Vagina (tissue), 2 donors: ENCODE data around the gene ELN. TPM values are rescaled to one million over a fixed set of nuclear protein-coding genes. Genes with fewer than 3 reads are reported as not detected.

Source experiments
- DNase-seq, 2 donors: peaks; one replicate each; pipeline ENCODE4 v3.0.0-alpha.2; 2017; ENCODE audit errors: extremely low spot score in 2 of 2
- H3K27ac ChIP-seq: fragments of 200-600 bp; sonication (generic); one replicate; pipeline ENCODE4 v1.5.1; 2019
- H3K27me3 ChIP-seq: fragments of 200-600 bp; sonication (generic); one replicate; pipeline ENCODE4 v1.5.1; 2019
- H3K36me3 ChIP-seq, 2 donors: fragments of 200-600 bp; sonication (generic); one replicate each; pipeline ENCODE4 v1.5.1; 2017 to 2019
- H3K4me1 ChIP-seq: fragments of 200-600 bp; sonication (generic); one replicate; pipeline ENCODE4 v1.5.1; 2019
- H3K4me3 ChIP-seq, 2 donors: fragments of 200-600 bp; sonication (generic); 1 replicate in 1 of 2; 2 replicates in 1 of 2; pipeline ENCODE4 v1.5.1; 2016 to 2019
- H3K9me3 ChIP-seq: fragments of 200-600 bp; sonication (generic); one replicate; pipeline ENCODE4 v1.5.1; 2019
- CTCF ChIP-seq, 3 experiments: fragments of 450-650 bp in 2 of 3; fragments of 200-600 bp in 1 of 3; sonication (generic) in 1 of 3; IDR thresholded peaks; one replicate each; pipeline ENCODE4 v1.5.1; 2017 to 2019; ENCODE audit warnings: antibody characterized with exemption in 3 of 3, mild to moderate bottlenecking in 2 of 3, moderate library complexity in 2 of 3
- POLR2A ChIP-seq, 2 donors: fragments of 450-650 bp; IDR thresholded peaks; one replicate each; pipeline ENCODE4 v1.6.1; 2017; ENCODE audit warnings: antibody characterized with exemption in 2 of 2, mild to moderate bottlenecking in 2 of 2, moderate library complexity in 2 of 2
- POLR2AphosphoS5 ChIP-seq, 2 donors: sonication (generic); formaldehyde crosslinking; IDR thresholded peaks; one replicate each; pipeline ENCODE4 v1.9.0; 2017; ENCODE audit warnings: antibody characterized with exemption in 2 of 2, mild to moderate bottlenecking in 2 of 2, low read depth in 1 of 2; ENCODE audit not compliant: insufficient read depth in 1 of 2
- intact Hi-C: fragments of 100-400 bp; cut with DNase I; formaldehyde crosslinking; loops from one replicate; pipeline ENCODE4 v1.15.1; 2023
- total RNA-seq: library from RNA; depleted of rRNA; stranded (reverse); fragments of >200 nt; gene quantifications from one replicate; pipeline ENCODE4 v1.2.3, GENCODE V29; 2016

Gene ELN
- total RNA-seq, 1 donor from 2014 or later: 38.3 TPM

GRCh38 chr7:74023092-74023536 is 4.9 kb upstream of the ELN start:
- no peak for TF ChIP-seq POLR2A (IDR thresholded peaks at IDR 0.05)
- peak; percentile 36 to 77 for TF ChIP-seq POLR2AphosphoS5 (IDR thresholded peaks at IDR 0.05; ENCODE audit: insufficient read depth in 1 of 2, low read depth in 1 of 2)
- H3K9me3 ChIP-seq: no peaks in the 10 kb centered on the region
- no peak overlapping the region for H3K4me3 ChIP-seq
- no peak for DNase-seq
- peaks cover 44% of the 10 kb centered on the region for H3K4me1 ChIP-seq
- peak overlapping the region; percentile 56 for H3K27ac ChIP-seq
- intact Hi-C loops: no loop called here
- no peaks in the 10 kb centered on the region for H3K36me3 ChIP-seq
- no peaks in the 10 kb centered on the region for H3K27me3 ChIP-seq

- DNase-seq: no peak
Observed at GRCh38 chr7:74023786-74024185, 4.2 kb upstream of the ELN start.

GRCh38 chr7:74025146-74025545 is 2.8 kb upstream of the ELN start:
- H3K27ac ChIP-seq: no peak overlapping the region
- no peak for DNase-seq
- H3K27me3 ChIP-seq: no peaks in the 10 kb centered on the region
- intact Hi-C loops: loop anchor here (5.0 kb wide), 1 partner anchor 33 kb away; no protein-coding TSS in a partner anchor
- peaks cover 62% of the 10 kb centered on the region for H3K4me1 ChIP-seq
- H3K36me3 ChIP-seq: no peaks in the 10 kb centered on the region
- TF ChIP-seq CTCF (IDR thresholded peaks at IDR 0.05) (no peak), POLR2A (IDR thresholded peaks at IDR 0.05) (no peak), POLR2AphosphoS5 (IDR thresholded peaks at IDR 0.05; ENCODE audit: insufficient read depth in 1 of 2, low read depth in 1 of 2) (no peak)
- no peaks in the 10 kb centered on the region for H3K9me3 ChIP-seq
- H3K4me3 ChIP-seq: no peak overlapping the region

More at GRCh38 chr7:74023786-74024185, 4.2 kb upstream of the ELN start:
- H3K27me3 ChIP-seq: no peaks in the 10 kb centered on the region
- intact Hi-C loops: no loop called here
- no peaks in the 10 kb centered on the region for H3K9me3 ChIP-seq
- no peaks in the 10 kb centered on the region for H3K36me3 ChIP-seq
- no peak for TF ChIP-seq POLR2A (IDR thresholded peaks at IDR 0.05)
- no peak overlapping the region for H3K4me3 ChIP-seq
- H3K27ac ChIP-seq: peak overlapping the region; percentile 56
- peaks cover 51% of the 10 kb centered on the region for H3K4me1 ChIP-seq

DNA sequence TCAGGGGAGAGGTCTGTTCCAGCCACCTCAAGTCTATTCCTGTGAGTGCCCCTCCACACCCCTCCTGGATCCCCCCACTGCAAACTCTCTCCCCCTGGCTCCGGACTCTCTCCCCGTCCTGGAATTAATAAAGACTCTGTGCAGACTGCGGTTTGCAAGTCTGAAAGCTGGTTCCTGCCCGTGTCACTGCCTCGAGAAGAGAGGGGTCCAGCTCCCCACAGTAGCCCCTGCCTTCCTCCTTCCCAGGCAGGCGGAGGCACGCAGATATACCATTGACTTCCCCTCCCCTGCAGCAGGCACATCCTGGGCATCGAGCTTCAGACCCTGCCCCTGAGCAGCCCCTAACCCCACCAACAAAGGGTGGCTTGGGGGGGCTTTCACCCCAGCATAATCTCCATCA is 2.2 kb upstream of the ELN start:
- peak overlapping the region; percentile 91 for H3K27ac ChIP-seq
- intact Hi-C loops: loop anchor here (2.0 to 5.0 kb wide), 2 partner anchors 33 to 133 kb away; no protein-coding TSS in a partner anchor
- DNase-seq: no peak
- H3K4me1 ChIP-seq: peaks cover 64% of the 10 kb centered on the region
- H3K4me3 ChIP-seq: no peak overlapping the region
- TF ChIP-seq POLR2A (IDR thresholded peaks at IDR 0.05) (no peak), POLR2AphosphoS5 (IDR thresholded peaks at IDR 0.05; ENCODE audit: insufficient read depth in 1 of 2, low read depth in 1 of 2) (no peak), CTCF (IDR thresholded peaks at IDR 0.05) (no peak)
- no peaks in the 10 kb centered on the region for H3K36me3 ChIP-seq
- H3K27me3 ChIP-seq: no peaks in the 10 kb centered on the region
- H3K9me3 ChIP-seq: no peaks in the 10 kb centered on the region

GRCh38 chr7:74026406-74026902 is 1.5 kb upstream of the ELN start:
- Histone ChIP-seq H3K27me3 (no peaks in the 10 kb centered on the region), H3K27ac (peak overlapping the region; percentile 91), H3K4me1 (peaks cover 71% of the 10 kb centered on the region), H3K4me3 (no peak overlapping the region), H3K36me3 (no peaks in the 10 kb centered on the region), H3K9me3 (no peaks in the 10 kb centered on the region)
- TF ChIP-seq POLR2A (IDR thresholded peaks at IDR 0.05) (no peak), CTCF (IDR thresholded peaks at IDR 0.05) (no peak), POLR2AphosphoS5 (IDR thresholded peaks at IDR 0.05; ENCODE audit: insufficient read depth in 1 of 2, low read depth in 1 of 2) (no peak)
- intact Hi-C loops: loop anchor here (2.0 to 5.0 kb wide), 2 partner anchors 34 to 134 kb away; no protein-coding TSS in a partner anchor
- DNase-seq: no peak

- Histone ChIP-seq H3K27me3 (no peaks in the 10 kb centered on the region), H3K36me3 (no peaks in the 10 kb centered on the region), H3K4me1 (peaks cover 77% of the 10 kb centered on the region), H3K4me3 (peak overlapping the region; percentile 55 to 65), H3K27ac (peak overlapping the region; percentile 91), H3K9me3 (no peaks in the 10 kb centered on the region)
- intact Hi-C loops: loop anchor here (2.0 to 5.0 kb wide), 2 partner anchors 35 to 134 kb away; no protein-coding TSS in a partner anchor
- TF ChIP-seq POLR2A (IDR thresholded peaks at IDR 0.05) (no peak), CTCF (IDR thresholded peaks at IDR 0.05) (peak; percentile 88 to 93 (median 93)), POLR2AphosphoS5 (IDR thresholded peaks at IDR 0.05; ENCODE audit: insufficient read depth in 1 of 2, low read depth in 1 of 2) (peak in 1 of 2 donors; percentile 58)
- DNase-seq: no peak
Observed at GRCh38 chr7:74026903-74027682, 880 bp upstream of the ELN start.
